HG03045 (cell line): ENCODE results near the gene CPNE1.
"Not testable (repeated sequence)": the region's sequence is repeated elsewhere in the genome, so short reads cannot be mapped to it uniquely, and the experiment has no call there.

ENCODE experiments used
- ATAC-seq: cut with Tn5 transposase; IDR thresholded peaks from one replicate; pipeline ENCODE4 v1.9.1; 2021; ENCODE audit warnings: mild to moderate bottlenecking, moderate library complexity; ENCODE audit not compliant: unreplicated experiment

CPNE1 gene

DNA sequence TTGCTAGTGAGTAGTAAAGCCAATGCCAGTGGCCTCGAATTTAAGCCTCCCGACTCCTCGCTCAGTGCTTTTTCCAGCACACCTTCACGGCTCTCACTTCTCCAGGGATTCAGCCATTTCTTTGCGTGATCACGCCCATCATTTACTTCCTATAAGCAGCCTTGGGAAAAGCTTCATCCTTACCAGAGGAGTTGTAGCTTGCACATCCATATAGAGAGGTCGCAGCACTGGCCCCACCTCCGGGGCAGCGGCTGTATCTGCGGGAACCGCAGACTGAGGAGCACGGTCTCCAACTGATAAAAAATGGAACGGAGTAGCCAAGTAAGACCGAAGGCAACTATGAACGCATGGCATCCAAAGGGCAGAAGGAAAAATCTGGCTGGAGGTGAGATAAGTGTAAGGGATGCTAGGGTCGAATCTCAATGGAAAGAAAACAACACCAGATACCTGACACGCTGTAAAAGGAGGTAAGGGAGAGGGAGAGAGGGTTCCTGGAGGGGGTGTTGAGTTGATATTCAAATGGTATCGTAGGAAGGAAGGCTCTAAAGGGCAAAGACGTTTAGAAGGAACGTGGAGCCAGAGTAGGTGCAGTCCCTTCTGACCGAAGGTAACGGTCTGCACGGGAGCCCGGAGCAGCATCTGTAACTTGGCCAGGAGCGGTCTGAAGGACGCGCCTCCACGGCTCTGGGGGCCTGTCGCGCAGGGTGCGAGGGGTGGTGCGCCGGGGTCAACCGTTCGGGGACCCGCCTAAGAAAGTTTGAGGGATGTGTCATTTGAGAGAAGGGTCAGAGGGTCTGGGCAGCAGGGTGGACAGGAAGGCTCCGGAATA, 33.8 kb upstream of the CPNE1 start:
- peak; percentile 27 for ATAC-seq

DNA sequence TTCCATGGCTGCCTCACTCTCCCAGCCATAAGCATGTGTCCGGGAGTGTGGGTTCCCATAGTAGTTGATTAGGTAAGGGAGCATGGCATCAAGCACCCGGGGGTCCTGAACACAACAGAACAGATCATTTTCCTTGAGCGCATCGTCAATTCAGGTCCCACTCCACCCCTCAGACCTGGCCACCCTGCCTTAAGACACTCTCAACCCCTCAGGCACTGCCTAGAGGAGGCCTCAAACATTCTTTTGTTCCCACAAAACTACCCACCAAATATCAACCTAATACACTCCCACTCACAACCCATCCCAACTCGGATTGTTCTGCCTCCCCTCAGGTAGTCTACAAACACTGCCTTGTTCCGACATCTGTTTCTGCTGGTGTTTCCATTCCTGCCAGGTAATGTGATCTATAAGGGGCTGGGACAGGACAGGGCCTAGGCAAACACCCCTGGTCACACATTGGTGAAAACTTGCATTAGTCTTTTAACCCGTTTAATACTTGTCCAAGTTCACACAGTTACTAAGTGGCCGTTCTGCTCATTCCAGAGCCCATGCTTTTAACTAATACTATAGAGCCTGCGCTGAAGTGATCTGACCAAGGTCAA, 33.1 kb upstream of the CPNE1 start:
- ATAC-seq: no peak

DNA sequence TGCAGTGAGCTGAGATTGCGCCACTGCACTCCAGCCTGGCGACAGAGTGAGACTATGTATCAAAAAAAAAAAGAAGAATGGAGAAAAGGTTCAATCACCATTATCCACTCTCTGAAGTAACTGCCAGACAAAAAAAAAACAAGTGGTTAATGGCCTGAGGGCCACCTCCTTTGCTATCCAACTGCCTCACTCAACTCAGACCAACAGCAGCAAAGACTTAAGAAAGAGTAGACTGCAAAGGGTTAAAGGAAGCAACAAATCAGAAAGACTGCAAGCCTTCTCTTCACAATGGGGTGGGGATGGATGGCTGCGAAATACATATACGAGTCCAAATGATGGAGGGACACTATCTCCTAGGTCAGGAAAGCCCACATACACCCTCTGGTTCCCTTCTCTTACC, 31.3 kb upstream of the CPNE1 start:
- no peak for ATAC-seq

DNA sequence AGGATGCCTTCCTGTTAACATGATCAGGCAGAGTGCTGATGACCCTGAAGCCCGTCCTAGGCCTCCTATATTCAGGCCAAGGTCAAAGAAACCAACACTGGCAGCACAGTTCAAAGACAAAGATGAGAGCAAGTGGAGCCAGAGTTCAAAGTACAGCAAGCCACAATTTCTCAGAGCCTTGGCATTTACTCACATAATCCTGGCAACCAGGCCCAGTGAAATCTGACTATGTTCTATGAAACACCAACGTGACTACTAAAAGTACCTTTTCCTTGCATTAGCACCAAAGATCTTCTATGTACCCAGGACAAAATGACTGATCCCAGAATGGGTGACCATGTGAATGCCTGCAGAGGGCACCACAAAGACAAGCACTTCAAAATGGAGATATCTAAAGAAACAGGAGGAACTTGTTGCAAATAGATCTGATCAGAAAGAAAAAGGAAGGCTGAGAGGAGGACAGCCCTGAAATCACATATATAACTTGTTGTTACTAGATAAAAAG, 30.6 kb upstream of the CPNE1 start:
- no peak for ATAC-seq

DNA sequence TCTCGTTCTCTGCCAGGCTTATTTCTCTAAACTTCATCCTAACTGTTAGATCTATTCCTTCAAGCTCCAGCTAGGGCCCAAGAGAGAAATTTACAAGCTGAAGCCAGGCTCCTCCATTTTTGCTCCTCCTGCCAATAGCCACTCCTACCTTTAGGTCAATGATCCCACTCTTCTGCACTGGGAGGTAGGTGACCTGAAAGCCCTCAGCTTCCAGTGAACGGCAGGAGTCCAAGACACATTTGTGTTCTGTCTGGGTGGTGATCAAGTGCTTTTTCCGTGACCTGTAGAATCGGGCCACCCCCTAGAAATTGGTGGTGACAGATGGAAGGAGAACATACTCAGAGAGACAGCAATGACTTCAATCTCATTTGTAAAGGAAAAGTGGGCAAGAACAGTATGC, 25.6 kb upstream of the CPNE1 start:
- no peak for ATAC-seq

DNA sequence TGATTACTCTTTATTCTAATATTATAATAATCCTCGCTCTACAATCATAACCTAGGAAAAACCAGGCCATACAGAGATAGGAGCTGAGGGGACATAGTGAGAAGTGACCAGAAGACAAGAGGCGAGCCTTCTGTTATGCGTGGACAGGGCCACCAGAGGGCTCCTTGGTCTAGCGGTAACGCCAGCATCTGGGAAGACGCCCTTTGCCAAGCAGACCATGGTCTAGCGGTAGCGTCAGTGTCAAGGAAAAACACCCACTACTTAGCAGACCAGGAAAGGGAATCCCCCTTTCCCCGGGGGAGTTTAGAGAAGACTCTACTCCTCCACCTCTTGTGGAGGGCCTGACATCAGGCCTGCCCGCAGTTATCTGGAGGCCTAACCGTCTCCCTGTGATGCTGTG, 22.2 kb upstream of the CPNE1 start:
- ATAC-seq: not testable (repeated sequence)

DNA sequence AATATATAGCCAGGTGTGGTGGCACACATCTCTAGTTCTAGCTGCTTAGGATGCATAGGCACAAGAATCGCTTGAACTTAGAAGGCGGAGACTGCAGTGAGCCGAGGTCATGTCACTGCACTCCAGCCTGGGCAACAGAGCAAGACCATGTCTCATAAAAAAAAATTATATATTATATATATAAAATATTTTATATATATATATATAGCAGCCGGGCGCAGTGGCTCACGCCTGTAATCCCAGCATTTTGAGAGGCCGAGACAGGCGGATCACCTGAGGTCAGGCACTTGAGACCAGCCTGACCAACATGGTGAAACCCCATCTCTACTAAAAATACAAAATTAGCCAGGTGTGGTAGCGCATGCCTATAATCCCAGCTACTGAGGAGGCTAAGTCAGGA, 20.7 kb upstream of the CPNE1 start:
- not testable (repeated sequence) for ATAC-seq

DNA sequence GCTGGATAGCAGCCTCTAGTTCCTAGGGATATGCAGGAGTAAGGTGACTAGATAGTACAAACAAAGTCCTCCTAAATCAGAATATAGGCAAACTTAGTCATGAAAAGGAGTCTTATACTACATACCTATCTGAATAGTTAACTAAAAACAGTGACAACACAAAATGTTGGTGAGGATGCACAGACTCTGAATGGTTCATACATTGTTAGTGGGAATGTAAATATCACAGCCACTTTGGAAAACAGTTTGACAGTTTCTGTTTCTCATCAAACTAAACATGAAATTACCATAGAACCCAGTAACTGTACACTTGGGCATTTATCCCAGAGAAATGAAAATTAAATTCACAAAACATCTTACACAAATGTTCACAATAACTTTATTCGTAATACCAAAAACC, 17.3 kb upstream of the CPNE1 start:
- no peak for ATAC-seq

DNA sequence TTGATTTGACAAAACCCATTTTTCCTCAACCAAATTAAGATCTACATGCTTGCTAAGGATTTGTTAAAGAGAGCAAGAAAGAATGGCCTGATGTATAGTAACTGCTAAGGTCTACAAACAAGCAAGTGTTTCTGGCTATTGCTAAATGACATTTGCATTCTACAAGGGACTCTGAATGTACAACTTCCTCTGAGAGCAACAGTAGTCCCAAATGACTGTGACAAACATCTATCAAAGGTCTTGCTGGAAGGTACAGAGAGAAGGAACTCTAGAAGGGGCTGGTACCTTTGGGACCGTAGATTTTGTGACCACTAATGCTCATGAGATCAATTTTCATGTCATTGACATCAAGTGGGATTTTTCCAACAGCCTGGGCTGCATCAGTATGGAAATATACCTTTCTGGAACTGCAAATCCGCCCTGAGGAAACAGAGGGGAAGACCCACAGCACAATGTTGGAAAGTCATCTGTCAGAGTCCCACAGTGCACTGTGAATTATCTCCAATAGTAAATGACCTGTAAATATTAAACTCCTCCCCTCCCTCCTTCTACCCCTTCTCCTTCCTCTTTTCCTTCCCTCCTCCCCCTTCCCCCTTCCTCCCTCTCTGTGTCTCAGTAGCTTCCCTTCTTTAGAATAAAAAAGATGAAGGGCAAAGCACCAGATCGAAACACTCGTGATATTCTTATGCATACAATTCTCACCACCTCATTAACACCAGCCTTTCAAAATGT, 15.9 kb upstream of the CPNE1 start:
- ATAC-seq: no peak

DNA sequence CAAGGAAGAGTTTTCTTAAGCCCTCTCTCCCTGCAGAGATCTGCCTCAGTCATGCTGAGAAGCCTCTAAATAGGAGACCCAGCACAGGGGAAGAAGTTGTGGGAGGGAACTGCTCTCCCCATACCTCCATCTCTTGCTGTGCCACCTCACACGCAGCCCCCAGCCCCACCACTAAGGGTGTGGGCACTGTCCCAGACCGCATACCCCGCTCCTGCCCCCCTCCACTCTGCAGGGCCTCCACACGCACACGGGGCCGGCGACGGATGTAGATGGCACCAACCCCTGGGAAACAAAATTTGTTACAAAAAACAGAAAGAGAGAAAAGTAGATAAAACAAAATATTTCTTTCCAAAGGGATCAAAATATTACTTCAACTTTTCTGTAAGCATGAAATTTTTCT, 10.2 kb upstream of the CPNE1 start:
- no peak for ATAC-seq

DNA sequence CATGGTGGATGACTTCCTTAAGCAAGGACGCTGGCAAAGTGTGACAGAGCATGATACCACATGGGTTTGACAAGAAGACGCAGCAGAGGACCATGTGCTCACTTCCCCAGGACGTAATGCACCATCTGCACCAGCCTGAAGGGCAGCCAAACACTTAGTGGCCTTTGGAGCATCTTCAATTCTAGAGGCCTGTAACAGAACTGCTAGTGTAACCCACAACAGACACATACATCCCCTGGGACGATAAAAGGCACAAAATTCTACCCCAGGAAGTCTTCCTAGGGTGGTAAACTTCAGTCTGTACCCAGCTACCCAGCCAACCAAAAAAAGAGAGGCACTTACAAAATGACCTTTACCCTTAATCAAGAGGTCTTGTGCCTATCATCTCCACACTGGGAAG, 9.2 kb upstream of the CPNE1 start:
- ATAC-seq: no peak

DNA sequence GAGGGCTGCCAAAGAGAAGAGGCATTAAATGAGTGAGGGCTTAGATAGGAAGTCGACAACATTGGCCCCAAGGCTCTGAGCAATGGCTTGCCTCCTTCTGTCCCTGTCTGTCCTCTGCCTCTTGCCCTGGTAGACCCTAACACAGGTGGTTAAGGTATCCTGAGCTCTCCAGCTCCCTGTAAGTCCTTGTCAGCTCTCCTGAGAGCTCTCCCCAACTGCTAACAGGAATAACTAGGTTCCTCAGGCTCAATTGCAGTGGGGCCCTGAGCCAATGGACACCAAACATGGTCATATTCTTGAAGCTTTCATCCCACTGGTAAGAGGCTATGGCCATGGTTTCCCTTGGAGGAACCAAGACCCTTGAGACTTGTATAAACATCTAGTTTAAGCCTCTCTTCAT, 5.0 kb upstream of the CPNE1 start:
- no peak for ATAC-seq

DNA sequence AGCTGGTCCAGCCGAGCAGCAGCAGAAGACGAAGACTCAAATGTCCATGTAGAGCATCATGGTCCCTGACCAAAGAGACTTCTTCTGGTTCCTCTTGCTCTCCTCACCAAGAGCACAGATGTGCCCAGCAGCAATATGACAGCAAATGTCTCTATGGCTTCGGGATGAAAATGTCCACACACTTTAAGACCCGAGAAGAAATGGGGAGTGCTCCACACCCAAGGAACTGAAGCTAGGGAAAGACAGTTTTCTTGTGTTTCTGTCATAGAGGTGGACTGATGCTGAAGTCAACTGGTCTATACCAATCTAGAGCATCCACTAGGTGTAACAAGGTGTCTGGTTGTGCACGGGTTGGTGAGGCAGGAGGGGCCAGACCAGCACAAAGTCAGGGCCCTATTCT, 4.5 kb upstream of the CPNE1 start:
- ATAC-seq: no peak

DNA sequence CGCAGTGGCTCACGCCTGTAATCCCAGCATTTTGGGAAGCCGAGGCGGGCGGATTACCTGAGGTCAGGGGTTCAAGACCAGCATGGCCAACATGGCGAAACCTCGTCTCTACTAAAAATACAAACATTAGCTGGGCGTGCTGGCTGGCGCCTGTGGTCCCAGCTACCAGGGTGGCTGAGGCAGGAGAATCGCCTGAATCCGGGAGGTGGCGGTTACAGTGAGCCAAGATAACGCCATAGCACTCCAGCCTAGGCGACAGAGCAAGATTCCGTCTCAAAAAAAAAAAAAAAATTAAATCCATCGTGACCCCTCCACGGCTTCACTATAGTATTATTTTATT, 1.2 kb upstream of the CPNE1 start:
- no peak for ATAC-seq

DNA sequence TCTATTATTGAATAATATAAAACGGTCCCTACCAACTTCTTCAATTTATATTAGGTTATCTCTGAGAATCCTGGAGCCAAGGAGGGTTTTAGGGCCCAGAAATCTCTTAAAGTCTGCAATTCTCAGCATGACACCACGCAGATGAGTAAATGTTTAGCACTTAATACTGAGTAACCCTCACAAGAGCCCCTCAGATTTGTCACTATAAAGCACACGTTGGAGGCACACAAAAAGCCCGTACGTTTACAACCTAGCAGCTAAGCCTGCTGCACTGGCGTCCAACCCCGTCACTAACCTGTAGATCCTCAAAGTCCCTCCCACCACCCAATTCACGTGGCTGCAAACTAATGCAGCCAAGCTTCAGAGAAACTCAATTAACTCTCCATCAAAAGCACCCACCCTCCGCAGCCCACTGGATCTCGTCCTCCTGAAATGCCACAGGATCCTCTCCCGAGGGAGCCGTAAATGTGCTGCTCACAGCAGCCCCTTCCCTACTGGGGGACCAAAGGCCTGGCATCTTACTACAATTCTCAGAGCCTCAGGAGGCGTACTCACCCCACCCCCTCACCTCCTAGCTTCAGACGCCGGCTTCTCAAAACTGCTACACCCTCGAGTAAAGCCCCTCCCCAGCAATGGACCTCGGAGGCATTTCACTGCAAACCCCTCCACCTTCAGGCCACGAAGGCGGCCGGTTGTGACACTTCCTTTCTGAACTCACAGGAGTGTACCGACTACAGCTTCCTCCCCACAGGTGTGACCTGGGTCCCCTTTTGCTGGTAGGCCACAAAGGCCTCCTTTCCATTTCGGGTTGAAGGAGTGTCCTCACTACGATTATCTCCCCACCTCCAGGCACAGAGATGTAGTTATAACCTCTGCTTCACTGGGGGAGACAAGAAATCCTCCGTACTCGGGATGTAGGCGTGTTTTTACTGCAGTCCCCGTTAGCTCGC, 909 bp downstream of the CPNE1 start:
- ATAC-seq: peak; percentile 24

DNA sequence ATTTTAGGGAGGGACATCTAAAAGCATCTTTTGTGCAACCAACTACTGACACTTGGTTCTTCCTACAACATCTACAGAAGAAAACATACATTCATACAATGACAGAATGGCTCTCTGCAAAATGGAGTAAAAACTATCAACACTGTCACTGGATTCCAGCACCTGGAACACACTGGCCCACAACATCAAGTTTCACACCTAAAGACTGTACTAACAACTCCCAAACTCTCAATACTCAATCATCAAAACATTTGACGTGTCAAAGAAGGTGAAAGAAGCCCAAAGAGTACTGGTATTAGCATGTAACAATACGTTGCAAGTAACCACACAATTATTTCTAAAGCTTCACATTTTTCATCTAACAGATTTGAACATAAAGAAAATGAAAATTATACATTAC, 2.1 kb downstream of the CPNE1 start:
- no peak for ATAC-seq

DNA sequence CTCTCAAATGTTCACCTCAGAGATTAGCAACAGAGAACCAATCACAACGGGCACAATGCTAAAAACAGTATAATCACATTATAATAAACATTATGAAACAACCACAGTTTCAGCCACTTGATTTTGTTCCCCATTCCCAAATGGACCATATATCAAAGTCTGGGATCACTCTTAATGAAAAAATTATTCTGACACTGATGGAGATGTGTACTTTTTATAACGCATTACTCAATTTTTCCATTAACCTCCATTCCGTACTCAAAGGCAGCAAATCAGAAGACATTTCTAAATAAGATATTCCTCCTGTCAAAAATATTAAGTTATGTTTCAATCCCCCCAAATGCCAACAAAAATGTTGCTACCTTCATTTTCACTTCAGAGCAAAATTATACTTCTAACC, 2.8 kb downstream of the CPNE1 start:
- ATAC-seq: no peak

DNA sequence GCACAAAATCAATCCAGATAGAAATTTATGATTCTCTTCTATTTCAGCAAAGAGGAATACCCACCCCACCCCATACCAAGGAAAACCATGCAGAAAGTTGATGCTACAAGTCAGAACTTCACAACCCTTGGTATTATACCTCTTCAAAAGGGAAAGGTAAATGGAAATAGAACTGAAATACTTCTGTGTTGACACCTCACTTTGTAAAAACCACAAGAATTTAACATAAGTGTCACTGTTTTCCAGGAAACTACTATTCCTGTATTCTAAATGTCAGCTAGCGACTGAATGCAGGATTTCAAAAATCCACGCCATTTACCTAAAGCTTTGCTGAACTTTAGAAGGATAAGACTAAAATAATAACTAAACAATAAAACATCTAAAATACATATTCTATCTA, 3.6 kb downstream of the CPNE1 start:
- ATAC-seq: no peak

DNA sequence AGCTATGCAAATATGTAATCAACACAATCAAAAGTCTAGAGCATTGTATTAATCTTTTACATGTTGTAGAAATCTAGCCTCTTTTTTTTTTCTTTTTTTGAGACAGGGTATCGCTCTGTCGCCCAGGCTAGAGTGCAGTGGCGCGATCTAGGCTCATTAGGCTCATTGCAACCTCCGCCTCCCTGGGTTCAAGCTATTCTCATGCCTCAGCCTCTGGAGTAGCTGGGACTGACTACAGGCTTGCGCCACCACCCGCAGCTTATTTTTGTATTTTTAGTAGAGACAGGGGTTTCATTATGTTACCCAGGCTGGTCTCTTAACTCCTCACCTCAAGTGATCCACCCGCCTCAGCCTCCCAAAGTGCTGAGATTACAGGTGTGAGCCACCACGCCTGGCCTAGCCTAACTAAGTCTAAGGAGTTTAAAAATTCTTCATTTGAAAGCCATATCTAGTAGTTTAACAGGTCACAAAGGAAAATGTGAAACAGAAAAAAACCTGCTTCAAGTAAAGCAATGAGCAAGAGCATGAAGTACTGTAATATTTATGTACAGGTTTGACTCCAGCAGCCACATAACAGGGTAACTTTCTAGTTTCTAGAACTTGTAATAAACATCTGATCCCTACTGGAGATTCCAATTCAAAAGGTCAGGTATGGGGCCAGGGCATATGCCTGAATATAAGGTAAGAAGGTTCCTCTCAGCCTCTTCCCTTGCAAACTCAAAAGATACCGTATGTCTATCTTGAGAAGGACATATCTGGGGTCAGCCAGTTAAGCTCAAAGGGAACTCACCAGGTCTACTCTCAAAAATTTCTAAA, 4.4 kb downstream of the CPNE1 start:
- ATAC-seq: no peak

DNA sequence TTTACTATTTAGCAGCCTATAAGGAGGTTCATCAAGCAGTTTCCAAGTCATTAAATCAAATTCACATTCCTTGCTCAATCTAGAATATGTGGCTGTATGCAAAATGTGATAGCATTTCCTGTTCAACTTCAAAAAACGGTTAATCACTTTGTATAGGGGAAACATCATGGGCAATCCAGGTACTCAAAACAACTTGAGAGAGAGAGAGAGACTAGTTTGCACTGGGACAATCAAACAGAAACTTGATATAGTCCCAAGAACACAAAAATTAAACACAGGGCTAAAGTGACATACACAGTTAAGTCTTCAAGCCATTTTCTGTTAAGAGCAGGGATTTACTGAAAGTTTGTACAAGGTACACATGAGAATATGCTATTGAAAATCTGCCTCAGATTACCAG, 7.4 kb downstream of the CPNE1 start:
- no peak for ATAC-seq
